ENCODE measurements around the gene TMEM190.

The TMEM190 gene

DNA sequence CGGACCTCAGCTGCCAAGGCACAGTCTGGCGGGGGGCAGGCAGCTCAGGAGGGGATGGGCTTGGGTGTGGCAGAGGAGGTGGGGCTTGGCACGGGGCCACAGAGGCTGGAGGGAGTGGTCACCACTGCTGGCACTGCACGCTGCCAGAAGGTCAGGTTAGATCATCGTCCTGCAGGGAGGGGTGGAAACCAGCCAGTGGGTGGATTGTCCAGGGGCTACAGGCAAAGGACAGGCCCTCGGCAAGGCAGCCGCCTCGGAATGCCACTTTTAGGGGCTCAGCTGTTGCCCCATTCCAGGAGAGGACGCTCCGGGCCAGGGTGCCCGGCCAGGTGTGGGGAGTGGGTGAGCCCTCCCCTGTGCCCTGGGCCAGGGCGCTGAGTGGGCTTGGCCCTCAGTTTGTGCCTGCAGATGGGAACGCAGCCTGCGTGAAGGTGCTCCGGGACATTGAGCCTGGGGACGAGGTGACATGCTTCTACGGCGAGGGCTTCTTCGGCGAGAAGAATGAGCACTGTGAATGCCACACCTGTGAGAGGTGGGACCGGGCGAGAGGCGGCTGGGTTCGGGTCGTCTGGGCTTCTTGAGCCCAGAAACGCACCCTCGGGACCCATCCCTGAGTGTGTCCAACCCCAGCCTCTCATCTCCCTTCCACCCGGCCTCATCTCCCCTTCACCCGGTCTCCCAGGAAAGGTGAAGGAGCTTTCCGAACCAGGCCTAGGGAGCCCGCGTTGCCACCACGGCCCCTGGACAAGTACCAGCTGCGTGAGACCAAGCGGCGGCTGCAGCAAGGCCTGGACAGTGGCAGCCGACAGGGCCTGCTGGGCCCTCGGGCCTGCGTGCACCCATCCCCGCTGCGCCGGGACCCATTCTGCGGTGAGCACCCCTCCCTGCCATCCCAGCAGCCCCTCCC lies 30.6 kb upstream of the TMEM190 start:
- no peak overlapping the region for H3K4me3 ChIP-seq (ENCODE audit: low read length)
- TF ChIP-seq ZNF274 (IDR thresholded peaks at IDR 0.05; ENCODE audit: low read depth, low read length): no peak

DNA sequence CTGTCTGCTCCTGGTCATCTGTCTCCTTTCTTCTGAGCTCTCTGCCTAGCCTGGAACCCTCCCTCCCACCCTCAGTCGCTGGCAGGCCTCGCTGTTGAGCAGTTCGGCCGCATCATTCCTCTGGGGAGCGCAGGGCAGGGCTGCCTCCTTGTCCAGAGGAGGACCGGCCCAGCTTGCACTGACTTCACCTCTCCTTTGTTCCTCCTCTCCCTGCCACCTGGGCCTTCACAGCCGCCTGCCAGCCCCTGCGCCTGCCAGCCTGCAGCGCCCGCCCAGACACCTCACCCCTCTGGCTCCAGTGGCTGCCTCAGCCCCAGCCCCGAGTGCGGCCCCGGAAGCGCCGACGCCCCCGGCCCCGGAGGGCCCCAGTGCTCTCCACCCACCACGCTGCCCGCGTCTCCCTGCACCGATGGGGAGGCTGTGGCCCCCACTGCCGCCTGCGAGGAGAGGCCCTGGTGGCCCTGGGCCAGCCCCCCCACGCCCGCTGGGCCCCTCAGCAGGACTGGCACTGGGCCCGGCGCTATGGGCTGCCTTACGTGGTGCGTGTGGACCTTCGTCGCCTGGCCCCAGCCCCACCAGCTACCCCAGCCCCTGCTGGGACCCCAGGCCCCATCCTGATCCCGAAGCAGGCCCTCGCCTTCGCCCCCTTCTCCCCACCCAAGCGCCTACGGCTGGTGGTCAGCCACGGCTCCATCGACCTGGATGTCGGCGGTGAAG lies 29.7 kb upstream of the TMEM190 start:
- no peak for TF ChIP-seq ZNF274 (IDR thresholded peaks at IDR 0.05; ENCODE audit: low read depth, low read length)
- no peak overlapping the region for H3K4me3 ChIP-seq (ENCODE audit: low read length)

- H3K4me3 ChIP-seq (ENCODE audit: low read length): no peak overlapping the region
- no peak for TF ChIP-seq ZNF274 (IDR thresholded peaks at IDR 0.05; ENCODE audit: low read depth, low read length)
Observed at GRCh38 chr19:55347442-55348009, 29.1 kb upstream of the TMEM190 start.

DNA sequence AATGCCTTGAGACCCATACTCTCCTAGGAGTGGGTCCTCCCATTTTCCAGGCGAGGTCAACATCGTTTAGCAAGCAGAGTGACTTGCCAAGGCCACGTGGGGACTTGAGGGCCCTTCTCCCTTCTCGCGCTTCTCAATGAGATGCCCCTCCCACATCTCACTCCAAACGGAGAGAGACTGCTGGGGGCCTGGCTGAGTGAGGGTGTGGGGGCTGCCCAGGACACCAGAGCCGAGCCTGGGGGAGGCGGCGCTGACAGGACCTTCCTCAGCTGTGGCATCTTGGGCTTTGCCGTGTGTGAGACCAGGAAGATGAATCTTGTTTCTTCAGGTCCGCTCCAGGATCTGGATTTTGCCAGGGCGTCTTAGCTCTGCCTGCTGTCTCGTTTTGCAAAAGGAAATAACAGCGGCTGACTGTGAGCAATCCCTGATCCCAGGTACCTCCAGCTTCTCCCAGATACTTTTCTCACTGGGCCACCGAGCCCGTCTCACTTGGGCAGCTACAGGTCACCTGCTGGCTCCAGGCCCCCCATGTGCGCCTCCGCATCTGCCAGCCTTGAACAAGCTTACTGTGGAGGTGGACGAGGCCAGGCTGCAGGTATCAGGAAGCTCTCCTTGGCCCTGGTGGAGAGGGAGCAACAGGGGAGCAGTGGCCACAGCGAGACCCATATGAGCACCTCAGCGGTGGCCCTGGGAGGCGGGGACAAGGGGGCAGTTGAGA lies 28.1 kb upstream of the TMEM190 start:
- no peak for TF ChIP-seq ZNF274 (IDR thresholded peaks at IDR 0.05; ENCODE audit: low read depth, low read length)

DNA sequence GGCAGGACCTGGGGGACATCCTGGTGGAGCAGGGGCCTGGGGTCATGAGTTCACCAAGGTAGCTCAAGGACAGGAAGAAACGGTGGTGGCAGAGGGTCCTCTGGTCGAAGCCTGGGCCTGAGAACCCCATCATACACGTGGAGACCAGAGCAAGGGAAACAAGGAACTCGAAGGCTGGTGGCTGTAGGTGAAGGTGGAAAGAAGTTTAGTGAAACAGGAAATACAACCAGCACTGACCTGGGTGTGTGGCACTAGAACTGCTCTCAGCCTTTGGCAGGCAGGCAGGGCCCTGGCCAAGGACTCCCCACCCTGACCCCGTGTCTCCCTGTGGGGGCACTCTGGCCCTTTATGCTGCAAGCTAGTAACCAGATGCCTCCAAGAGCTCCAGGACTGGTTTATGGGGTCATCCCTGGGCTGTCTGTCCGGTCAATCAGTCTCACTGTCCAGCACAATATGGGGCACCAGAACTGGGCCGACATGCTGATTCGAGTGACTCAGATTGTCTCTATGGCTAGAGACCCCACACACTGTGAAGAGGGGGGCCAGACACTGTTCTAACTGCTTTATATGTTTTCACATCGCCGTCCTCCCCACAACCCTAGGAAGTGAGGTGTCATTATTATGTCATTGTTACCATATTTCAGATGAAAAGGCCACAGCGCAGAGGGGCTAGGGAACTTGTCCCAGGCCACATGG lies 25.9 kb upstream of the TMEM190 start:
- no peak for TF ChIP-seq ZNF274 (IDR thresholded peaks at IDR 0.05; ENCODE audit: low read depth, low read length)

More for the DNA sequence above, 28.1 kb upstream of the TMEM190 start:
- H3K4me3 ChIP-seq (ENCODE audit: low read length): no peak overlapping the region

GRCh38 chr19:55352040-55352439 lies 24.6 kb upstream of the TMEM190 start:
- TF ChIP-seq ZNF274 (IDR thresholded peaks at IDR 0.05; ENCODE audit: low read depth, low read length): no peak
- H3K4me3 ChIP-seq (ENCODE audit: low read length): no peak overlapping the region

More for the DNA sequence above, 25.9 kb upstream of the TMEM190 start:
- no peak overlapping the region for H3K4me3 ChIP-seq (ENCODE audit: low read length)

GRCh38 chr19:55352549-55353145 lies 24.0 kb upstream of the TMEM190 start:
- H3K4me3 ChIP-seq (ENCODE audit: low read length): no peak overlapping the region
- TF ChIP-seq ZNF274 (IDR thresholded peaks at IDR 0.05; ENCODE audit: low read depth, low read length): no peak

GRCh38 chr19:55353356-55353802 lies 23.2 kb upstream of the TMEM190 start:
- peak overlapping the region; percentile 1; the same call in 1 of the 2 replicates for H3K4me3 ChIP-seq (ENCODE audit: low read length)
- TF ChIP-seq ZNF274 (IDR thresholded peaks at IDR 0.05; ENCODE audit: low read depth, low read length): no peak

- H3K4me3 ChIP-seq (ENCODE audit: low read length): peak overlapping the region; percentile 1; the same call in 1 of the 2 replicates
- no peak for TF ChIP-seq ZNF274 (IDR thresholded peaks at IDR 0.05; ENCODE audit: low read depth, low read length)
Observed at GRCh38 chr19:55353803-55354697, 22.6 kb upstream of the TMEM190 start.

- peak within 1 kb of the TSS; percentile 1; the same call in 1 of the 2 replicates for H3K4me3 ChIP-seq (ENCODE audit: low read length)
- no peak for TF ChIP-seq ZNF274 (IDR thresholded peaks at IDR 0.05; ENCODE audit: low read depth, low read length)
Observed at GRCh38 chr19:55354698-55355212, 21.9 kb upstream of the TMEM190 start, which contains the start of gene COX6B2. TSS of gene COX6B2 (minus strand) at chr19:55354719. CDS start at chr19:55354521, 198 bp downstream.

DNA sequence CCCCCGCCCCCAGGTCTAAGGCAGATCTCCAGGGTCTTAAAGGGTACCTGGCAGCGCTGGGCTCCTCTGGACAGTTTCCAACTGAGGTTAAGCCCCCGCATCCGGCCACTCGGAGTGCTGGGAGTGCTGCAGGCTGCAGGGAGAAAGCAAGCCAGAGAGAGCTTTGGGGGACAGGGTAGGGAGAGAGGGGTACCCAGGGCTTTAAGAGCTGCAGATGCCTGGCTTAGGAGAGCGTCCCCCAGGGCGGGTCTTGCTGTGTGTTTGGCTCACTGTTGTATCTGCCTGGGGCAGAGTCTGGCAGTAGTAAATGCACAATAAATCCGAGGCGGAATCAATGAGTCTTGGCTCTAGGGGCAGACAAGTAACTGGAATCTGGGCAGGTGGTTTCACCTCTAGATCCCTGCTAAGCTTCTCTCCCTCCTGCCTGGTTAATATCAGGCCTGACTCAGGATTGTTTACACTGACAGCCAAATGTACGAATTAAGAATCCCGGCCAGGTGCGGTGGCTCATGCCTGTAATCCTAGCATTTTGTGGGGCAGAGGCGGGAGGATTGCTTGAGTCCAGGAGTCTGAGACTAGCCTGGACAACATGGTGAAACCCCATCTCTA lies 21.3 kb upstream of the TMEM190 start:
- TF ChIP-seq ZNF274 (IDR thresholded peaks at IDR 0.05; ENCODE audit: low read depth, low read length): no peak
- no peak overlapping the region for H3K4me3 ChIP-seq (ENCODE audit: low read length)

Measured in GM08714 (cell line).